HG03045 (cell line): ENCODE measurements around the gene THAP5.
A peak's percentile ranks its signal among the peaks of the same experiment; 100 is the strongest.

ENCODE experiments used
- ATAC-seq: cut with Tn5 transposase; IDR thresholded peaks from one replicate; pipeline ENCODE4 v1.9.1; 2021; ENCODE audit warnings: mild to moderate bottlenecking, moderate library complexity; ENCODE audit not compliant: unreplicated experiment

THAP5 gene, protein sequence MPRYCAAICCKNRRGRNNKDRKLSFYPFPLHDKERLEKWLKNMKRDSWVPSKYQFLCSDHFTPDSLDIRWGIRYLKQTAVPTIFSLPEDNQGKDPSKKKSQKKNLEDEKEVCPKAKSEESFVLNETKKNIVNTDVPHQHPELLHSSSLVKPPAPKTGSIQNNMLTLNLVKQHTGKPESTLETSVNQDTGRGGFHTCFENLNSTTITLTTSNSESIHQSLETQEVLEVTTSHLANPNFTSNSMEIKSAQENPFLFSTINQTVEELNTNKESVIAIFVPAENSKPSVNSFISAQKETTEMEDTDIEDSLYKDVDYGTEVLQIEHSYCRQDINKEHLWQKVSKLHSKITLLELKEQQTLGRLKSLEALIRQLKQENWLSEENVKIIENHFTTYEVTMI

DNA sequence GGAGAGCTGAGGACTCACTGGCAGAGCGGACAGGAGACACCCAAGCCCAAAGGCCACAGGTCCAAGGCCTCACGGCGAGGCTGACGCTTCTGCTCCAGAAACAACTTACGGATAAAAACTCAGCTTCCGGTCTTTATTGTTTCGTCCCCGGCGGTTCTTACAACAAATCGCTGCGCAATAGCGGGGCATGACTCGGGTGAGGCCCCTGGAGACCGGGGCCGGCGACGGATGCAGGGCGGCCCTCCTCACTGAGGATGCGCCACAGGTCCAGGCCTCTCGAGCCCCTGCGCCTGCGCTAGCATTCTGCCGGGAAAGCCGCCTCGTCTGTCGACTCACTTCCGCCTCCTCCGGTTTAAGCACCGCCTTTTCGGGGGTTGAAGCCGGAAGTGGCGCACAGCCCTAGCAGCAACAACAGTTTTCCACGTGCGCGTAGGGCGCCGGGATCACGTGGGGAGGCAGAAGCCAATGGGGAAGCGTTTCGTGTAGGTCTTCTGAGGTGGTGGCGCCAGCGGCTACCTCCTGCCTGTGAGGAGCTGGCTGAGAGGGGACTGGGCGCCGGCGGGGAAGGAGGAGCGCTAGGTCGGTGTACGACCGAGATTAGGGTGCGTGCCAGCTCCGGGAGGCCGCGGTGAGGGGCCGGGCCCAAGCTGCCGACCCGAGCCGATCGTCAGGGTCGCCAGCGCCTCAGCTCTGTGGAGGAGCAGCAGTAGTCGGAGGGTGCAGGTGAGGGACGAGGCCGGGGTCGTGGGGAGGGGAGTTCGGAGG, at the start of gene THAP5, which contains the start of gene DNAJB9:
Gene THAP5 (minus strand): TSS at position 326 of the 765 bp plus-strand sequence. CDS start 137 bp downstream, at position 189.
Gene DNAJB9 (plus strand): TSS at position 494 of the 765 bp plus-strand sequence. CDS start 1,853 bp downstream, outside the sequence.
- peak; percentile 95 for ATAC-seq

DNA sequence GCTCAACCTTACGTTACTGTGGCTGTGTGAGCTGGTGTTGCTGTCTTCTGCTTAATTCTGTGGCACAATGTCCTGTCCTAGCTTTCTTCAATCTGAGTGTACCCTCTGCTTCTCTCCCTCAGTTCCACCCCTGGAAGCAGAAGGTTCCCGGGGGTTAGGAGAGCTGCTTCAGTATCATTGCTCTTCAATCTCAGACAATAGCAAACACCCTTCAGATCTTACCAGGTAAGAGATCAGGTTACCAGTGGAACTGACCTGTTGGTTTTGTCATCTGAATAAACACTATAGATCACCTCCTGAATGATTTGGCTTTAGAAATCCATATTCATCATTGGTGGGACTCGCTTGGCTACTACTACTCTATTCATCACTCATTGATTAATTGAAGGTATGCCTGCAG, 48.5 kb upstream of the THAP5 start:
- ATAC-seq = no peak

DNA sequence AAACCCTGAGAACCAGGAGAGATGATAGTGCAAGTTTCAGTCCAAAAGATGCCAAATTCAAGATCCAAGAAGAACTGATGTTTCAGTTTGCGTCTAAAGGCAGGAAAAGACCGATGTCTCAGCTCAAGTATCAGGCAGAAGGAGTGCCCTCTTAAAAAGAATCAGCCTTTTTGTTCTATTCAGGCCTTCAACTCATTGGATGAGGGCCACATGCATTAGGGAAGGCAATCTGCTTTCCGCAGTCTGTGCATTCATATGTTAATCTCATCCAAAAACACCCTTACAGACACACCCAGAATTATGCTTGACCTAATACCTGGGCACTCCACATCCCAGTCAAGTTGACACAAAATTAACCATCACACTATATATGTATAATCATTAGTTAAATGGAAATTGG, 45.4 kb upstream of the THAP5 start:
- no peak for ATAC-seq

DNA sequence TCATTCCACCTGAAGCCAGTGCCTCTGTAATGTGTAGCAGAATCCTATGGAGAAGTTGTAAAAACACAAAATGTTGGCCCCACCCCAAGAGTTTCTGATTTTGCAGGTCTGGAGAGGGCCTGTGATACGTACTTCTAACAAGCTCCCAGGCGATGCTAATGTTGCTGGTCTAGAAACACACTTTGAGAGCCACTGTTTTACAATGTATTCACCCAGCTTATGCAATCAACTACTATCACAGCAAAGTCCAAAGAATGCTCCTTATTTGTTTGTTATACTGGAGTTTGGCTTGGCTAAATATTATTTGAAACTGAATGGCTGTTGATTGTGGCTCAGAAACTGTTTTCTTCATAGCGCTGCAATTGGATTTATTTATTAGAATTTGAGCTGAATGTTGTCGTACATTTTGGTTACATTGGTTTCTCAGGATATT, 44.5 kb upstream of the THAP5 start:
- no peak for ATAC-seq

DNA sequence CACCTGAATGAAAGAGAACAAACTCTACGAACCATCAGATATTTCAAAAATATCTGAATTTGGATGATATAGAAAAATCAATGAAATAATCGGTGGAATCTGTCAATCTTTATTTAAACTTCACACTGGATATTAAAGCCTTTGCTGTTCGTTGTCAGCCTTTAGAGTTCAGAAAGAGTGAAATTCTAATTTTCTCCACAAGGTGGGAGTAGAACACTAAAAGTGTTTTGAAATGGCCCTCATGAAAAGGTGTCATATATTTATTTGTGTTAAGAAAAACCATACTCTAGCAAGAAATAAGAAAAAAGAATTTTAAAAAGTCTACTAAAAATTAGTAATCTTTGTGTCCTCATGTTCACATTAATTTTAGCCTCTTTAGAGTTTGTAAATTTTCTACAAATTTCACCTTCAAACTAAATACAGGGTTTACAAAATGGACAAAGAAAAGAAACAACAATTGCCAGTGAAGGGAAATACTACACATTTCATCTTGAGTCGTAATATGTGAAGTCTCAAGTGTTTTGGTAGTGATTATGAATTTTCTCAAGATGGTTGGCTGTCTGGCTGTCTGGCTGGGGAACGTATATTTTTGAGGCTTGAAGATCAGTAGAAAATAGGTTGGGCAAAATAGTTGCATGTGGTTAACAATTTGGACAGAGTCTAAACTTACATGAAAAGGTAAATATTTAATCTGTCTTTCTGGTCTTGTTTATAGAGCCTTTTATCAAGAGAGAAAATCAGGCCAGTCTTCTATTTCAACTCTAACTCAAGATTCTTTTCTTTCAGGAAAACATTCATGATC, 43.8 kb upstream of the THAP5 start:
- ATAC-seq = no peak

DNA sequence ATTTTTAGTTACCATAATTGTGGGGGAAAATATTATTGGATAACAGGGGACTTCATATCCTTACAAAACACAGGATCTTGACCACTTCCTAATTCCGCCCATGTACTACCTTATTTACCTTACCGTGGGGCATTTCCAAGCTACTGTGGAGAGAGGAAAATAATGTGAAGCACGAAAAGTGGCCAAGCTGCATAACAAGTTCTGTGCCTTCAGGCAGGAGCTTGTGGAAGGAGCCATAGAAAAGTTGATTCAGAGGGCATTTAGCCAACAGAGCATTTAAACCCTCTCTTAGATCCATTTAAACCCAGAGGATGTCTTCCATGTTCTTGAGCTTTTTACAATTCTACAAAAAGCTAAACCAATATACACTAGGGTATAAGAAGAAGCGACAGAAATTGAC, 41.8 kb upstream of the THAP5 start:
- no peak for ATAC-seq

DNA sequence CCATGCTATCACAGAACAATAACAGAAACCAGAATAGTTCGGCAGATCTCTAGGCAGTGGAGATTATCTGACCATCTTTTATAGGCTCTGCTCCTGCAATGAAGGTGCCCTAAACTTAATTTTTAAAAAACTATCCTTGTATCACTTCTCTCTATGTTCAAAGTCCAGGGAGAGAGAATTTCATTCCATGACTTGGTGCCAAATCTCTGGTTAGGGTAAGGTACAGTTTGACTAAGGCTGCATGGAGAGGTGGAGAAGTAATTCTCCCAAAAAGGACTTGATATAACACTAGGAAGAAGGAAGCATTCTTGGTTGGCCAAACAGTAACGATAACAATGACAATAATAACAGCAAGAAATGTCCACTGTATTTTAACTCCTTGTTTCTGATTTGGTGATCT, 40.1 kb upstream of the THAP5 start:
- no peak for ATAC-seq

DNA sequence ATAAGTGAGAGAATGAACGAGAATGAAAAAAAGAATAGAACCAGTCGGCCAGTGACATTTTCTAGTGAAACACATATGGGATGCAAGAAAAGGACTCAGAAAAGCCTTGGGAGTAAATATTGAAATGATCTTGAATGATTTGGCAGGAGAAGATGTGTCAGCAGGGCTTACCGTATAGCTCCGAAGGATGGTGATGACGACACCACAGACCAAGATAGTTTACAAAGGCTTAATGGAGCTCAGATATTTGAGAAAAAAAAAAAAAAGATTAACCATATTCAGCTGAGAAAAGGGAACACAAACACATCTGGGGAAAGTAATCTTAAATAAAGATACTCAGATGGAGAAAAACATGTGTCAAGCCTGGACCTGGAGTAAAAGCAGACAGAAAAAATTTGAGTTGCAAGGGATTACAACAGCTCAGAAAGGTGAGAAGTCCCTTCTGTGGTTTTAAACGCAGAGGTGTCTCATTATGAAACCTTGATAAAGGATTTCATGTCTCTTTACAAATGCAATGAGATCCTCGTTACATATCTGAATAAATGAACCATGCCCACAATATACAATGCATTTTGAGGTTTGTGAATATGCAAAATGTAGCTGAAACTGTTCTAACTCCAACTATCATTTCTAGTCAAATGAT, 36.2 kb upstream of the THAP5 start:
- ATAC-seq = no peak

DNA sequence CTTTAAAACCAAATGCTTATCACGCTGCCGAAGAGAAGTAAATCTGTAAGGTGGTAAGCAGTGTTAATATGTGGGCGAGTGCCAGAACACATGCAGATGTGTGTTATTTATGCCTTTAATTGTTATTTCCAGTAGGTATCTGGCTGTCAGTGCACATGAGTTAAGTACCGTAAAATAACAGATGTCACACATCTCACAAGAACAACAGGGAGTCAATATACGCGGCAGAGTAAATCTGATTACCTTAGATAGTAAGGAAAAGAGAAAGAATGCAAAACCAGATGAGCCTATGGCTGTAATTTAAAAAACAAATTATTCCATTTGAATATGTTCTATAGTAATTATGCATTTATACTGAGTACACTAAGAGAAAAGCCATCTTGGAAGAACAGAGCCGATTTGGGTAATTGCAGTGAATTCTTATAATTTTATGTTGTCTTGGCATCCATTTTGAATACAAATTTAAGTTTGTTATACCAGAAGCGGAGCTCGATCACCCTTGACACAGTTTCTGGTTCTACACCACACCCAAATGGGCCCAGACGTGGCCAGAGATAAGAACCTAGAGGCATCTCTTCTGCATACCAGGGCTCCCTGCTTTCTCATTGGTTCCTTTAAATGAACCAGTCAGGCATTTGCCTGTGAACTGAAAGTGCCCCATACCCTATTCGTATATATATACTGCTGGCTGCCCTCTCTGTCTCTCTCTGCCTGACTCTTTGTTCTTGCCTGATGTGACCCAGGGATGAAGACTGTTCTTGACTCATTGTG, 35.0 kb upstream of the THAP5 start:
- ATAC-seq = no peak

DNA sequence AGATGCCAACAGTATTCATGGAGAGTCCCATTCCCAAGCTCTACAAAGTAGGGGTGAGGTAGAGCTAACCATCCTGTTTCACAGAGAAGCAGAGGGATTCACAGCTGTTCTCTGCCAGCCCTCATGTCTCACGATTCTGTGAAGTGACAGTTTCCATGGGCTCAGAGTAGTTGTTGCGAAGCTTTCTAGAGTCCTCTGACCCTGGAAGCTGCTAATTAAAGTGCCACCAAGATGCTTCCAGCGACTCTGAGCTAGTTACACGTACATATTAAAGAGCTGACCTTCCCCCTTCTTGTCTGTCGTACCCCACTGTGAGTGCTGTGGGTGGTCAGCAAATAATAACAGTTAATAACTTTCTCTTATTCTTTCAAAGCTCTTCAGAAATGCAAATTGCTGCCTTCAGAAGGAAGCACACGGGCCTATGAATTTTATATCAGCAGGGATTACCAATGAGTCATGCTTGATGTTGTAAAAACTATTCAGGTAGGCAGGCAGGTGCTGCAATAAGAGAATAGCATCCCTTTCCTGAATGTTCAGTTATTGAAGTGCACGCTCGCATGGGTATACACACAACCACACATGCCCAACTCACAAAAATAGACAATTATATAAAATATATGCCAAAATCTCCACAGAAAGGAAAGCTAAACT, 34.3 kb upstream of the THAP5 start:
- ATAC-seq = no peak

DNA sequence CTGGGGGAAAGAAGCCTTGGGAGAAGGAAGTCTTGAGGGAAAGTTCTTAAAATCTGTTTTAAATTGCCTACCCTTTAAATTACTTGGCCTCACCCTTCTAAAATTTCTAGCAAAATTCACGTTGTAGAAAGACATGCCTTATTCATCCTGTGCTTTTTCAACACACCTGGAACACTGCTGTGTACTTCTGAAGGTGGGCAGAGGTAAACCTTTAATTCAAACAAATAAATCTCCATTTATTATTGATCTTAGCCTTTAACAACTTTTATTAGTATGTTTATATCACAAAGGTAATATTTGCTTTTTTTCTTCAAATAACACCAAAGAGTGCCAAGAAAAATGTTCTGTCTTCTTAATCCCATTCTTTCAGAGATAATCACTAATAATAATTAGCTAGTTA, 30.9 kb upstream of the THAP5 start:
- ATAC-seq = no peak

DNA sequence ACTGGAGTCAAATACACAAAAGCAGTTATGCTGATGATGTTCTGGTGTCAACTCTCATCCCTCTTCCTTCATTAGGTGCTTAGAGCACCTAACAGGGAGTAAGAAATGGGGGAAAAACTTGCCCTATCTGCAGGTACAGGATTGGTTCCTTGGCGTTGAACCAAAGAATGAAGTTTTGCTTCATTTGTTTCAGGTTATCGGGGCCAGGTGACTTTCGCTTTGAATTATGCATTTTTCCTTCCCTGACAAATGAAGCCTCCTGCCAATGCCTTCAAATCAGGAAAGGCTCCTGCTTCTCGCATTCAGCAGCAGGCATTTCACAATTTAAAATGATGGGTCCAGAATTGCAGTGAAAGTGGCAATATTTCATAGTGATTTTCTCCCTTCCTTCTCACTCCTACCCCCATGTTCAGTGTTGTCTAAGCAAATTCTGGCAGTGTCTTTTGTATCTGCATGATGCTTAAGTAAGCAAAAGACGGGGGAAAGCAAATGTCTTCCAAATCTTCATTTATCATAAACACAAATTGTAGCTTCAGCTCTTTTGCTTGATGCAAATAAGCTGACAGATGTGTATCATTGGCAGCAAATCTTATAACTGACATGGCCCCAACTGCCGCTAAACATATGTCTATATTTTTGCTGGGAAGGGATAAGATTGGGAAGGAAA, 29.5 kb upstream of the THAP5 start:
- no peak for ATAC-seq

DNA sequence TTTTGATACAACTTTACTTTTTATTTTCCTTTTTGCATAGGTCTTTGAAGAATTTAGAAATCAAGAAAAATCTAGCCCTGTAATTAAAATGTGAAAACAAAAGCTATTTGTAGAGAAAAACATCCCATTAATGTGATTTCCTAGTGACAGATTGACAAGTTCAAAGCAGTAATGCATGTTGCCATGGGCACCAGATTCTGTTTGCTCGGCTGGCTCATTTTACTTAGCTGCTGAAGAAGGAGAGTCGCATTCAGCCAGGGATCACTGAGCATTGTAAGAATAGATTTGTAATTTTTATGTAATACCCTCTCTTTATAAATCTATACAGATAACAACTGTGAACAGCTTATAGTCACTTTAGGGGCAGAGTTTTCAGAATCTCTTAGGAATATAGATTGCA, 28.6 kb upstream of the THAP5 start:
- ATAC-seq = no peak

DNA sequence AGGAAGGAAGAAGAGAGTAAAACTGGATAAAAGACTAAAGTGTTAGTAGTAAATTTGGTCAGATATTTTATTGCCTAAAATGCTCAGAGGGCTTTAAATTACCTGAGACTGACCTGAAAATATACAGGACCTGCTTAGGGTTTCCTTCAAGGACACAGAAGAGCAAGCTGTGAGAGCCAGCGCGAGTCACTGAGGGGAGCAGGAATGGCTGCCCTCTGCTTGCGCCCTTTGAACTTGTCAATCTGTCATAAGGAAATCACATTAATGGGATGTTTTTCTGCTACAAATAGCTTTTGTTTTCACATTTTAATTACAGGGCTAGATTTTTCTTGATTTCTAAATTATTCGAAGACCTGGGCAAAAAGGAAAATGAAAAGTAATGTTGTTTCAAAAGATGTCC, 27.1 kb upstream of the THAP5 start:
- ATAC-seq = no peak

DNA sequence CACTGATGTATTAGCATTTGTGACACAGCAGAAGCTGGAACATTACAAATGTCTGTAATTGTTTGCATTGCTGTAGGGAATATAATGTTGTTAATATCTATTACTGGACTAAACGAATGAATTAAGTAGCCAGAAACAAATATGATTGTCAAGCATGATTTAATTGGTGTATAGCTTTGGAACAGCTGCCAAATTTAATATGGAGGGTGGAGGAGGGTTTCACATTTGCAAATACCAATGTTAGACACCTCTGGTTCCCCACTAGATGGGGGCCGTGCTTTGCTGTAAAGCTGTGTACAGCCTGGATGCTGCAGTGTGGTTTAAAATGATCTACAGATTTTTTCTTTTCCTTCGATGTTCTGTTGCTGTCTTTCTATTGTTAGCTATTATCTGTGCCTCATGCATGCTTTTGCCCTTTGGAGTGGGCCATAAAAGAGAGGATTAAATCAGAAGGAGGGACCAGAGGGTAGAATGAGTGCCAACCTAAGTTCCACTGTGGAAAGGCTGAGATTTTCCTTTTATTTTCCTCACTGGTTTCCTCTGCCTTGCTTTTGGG, 23.2 kb upstream of the THAP5 start:
- ATAC-seq = no peak

DNA sequence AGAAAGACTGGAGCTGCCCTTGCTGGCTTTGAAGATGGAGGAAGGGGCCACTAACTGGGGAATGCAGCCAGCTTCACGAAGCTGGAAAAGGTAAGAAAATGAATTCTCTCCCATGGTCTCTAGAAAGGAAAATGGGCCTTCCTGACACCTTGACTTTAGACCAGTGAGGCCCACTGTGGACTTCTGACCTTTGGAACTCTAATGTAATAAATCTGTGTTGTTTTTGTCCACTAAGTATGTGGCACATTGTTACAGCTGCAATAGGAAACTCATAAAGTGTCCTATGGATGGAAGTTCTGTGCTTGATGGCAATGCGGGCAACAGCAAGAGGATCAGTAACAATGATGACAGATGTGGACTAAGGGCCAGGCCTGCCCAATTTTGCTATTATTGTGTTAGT, 21.1 kb upstream of the THAP5 start:
- no peak for ATAC-seq

DNA sequence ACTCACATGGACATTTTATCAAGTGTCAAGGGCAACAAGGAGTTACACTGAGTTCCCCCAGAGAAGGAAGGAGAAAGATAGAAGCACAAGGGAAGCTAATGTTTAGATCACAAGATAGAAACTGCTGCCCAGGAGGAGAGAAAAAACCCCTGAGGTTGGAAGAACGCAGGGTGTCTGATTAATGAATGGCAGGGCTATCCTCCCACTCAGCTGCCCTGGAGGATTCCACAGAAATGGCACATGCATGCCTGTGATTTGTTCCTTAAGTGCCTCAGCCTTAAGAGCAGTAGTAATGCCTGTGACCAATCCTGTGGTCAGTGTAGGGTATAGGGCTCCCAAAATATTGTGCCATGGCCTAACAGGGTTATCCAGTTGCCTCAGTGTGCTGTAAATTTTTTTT, 20.4 kb upstream of the THAP5 start:
- no peak for ATAC-seq

DNA sequence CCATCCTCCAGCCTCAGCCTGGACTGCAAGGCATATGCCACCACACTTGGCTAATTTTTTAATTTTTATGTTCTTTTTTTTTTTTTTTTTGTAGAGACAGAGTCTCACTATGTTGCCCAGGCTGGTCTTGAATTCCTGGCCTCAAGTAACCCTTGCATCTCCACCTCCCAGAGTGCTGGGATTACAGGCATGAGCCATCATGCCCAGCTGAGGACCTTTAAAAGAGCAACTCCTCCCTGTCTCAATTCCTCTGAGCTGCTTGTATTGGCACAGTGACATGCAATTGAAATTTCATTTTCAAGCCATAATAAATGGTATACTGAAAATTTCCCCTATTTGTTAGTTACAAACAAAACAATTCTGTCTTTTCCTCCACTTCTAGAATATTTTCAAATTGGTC, 19.7 kb upstream of the THAP5 start:
- ATAC-seq = no peak

DNA sequence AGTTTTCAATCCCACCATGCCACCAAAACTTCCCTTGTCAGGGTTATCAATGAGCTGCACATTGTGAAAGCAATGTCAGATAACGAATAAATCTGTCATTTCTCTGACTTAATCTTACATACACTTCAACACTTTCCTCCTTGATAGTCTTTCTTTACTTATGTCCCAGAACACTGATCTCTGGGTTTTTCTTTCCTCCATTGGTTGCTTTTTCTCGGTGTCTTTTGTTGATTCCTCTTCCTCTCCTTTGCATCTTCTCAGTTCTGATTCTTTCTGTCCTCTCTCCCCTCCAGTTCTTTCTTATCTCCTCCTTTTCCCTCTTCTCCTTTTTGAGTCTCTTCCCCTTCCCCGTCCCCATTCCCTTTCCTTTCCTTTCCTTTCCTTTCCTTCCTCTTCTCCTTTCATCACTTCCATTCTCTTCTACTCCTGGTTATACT, 16.8 kb upstream of the THAP5 start:
- ATAC-seq = no peak
